Caco-2 (cell line): ENCODE data around the gene MIPEP. TPM values are rescaled to one million over a fixed set of nuclear protein-coding genes. Genes with fewer than 3 reads are reported as not detected.

ENCODE experiments used
- BruUV-seq: library from RNA; stranded (reverse); fragments of 400-500 nt; replicated peaks from 2 replicates; lab custom pipeline; 2021; lab: Mats Ljungman, UMichigan
- CTCF ChIA-PET: fragments of 300-600 bp; sonication (Branson Sonifier 250); formaldehyde crosslinking; loops from one replicate; lab custom pipeline; 2022; ENCODE audit warnings: antibody characterized with exemption; lab: Charles Lee
- POLR2A ChIA-PET: fragments of 300-600 bp; sonication (Branson Sonifier 250); formaldehyde crosslinking; loops from one replicate; lab custom pipeline; 2022; ENCODE audit warnings: antibody characterized with exemption; lab: Charles Lee
- DNase-seq, 2 experiments: peaks; one replicate each; pipeline versions ENCODE4 v3.0.0 to v3.0.0-alpha.2; 2020 to 2022
- H3K27me3 ChIP-seq: replicated peaks from 2 replicates; pipeline ENCODE4 v1.6.0; 2011; ENCODE audit warnings: low read length; ENCODE audit not compliant: control insufficient read depth, insufficient read depth
- H3K36me3 ChIP-seq: 2 replicates; pipeline ENCODE4 v1.5.1; 2011; ENCODE audit warnings: low read length; ENCODE audit not compliant: control insufficient read depth, insufficient read depth
- H3K4me1 ChIP-seq: fragments of 250-450 bp; sonication (Bioruptor Pico); 2 replicates; pipeline ENCODE4 v1.5.1; 2020; ENCODE audit warnings: mild to moderate bottlenecking
- H3K4me3 ChIP-seq: 2 replicates; pipeline ENCODE4 v1.5.1; 2011; ENCODE audit warnings: low read depth, mild to moderate bottlenecking, control low read depth, low read length
- H3K9me3 ChIP-seq: fragments of 250-450 bp; sonication (Bioruptor Pico); 2 replicates; pipeline ENCODE4 v1.5.1; 2020; ENCODE audit warnings: mild to moderate bottlenecking, moderate library complexity
- H3K27ac Mint-ChIP-seq: one replicate; pipeline ENCODE4 v1.8.0; 2022; ENCODE audit warnings: mixed read lengths; ENCODE audit not compliant: unreplicated experiment
- H3K27me3 Mint-ChIP-seq: one replicate; pipeline ENCODE4 v1.8.0; 2022; ENCODE audit warnings: mixed read lengths; ENCODE audit not compliant: insufficient read depth, unreplicated experiment
- H3K36me3 Mint-ChIP-seq: one replicate; pipeline ENCODE4 v1.8.0; 2022; ENCODE audit warnings: mild to moderate bottlenecking, mixed read lengths; ENCODE audit not compliant: insufficient read depth, unreplicated experiment
- H3K4me1 Mint-ChIP-seq: one replicate; pipeline ENCODE4 v1.8.0; 2022; ENCODE audit warnings: low read depth, mixed read lengths; ENCODE audit not compliant: unreplicated experiment
- H3K4me3 Mint-ChIP-seq: one replicate; pipeline ENCODE4 v1.8.0; 2022; ENCODE audit warnings: mild to moderate bottlenecking, moderate library complexity, mixed read lengths; ENCODE audit not compliant: unreplicated experiment
- H3K9me3 Mint-ChIP-seq: one replicate; pipeline ENCODE4 v1.8.0; 2022; ENCODE audit warnings: mixed read lengths; ENCODE audit not compliant: unreplicated experiment
- intact Hi-C: fragments of 100-400 bp; cut with micrococcal nuclease; formaldehyde crosslinking; loops from one replicate; pipeline ENCODE4 v1.10.0; 2022; ENCODE audit not compliant: unreplicated experiment
- total RNA-seq: library from RNA; stranded (reverse); gene quantifications from 2 replicates; pipeline ENCODE4 v1.2.3, GENCODE V29; 2022
- TF ChIP-seq, protein P1 (sequence below), 2 experiments: fragments of 200-600 bp in 1 of 2; IDR thresholded peaks; 1 replicate in 1 of 2; 2 replicates in 1 of 2; pipeline versions ENCODE4 v1.5.1 to v1.8.0; 2011 to 2022; ENCODE audit warnings: antibody characterized with exemption in 1 of 2, control low read depth in 1 of 2, inconsistent platforms in 1 of 2, low read depth in 1 of 2, low read length in 1 of 2, mild to moderate bottlenecking in 1 of 2, moderate library complexity in 1 of 2; ENCODE audit not compliant: insufficient read depth in 1 of 2, severe bottlenecking in 1 of 2, unreplicated experiment in 1 of 2

Gene MIPEP
- total RNA-seq, 1 experiment from 2014 or later, result 40.6 TPM

DNA sequence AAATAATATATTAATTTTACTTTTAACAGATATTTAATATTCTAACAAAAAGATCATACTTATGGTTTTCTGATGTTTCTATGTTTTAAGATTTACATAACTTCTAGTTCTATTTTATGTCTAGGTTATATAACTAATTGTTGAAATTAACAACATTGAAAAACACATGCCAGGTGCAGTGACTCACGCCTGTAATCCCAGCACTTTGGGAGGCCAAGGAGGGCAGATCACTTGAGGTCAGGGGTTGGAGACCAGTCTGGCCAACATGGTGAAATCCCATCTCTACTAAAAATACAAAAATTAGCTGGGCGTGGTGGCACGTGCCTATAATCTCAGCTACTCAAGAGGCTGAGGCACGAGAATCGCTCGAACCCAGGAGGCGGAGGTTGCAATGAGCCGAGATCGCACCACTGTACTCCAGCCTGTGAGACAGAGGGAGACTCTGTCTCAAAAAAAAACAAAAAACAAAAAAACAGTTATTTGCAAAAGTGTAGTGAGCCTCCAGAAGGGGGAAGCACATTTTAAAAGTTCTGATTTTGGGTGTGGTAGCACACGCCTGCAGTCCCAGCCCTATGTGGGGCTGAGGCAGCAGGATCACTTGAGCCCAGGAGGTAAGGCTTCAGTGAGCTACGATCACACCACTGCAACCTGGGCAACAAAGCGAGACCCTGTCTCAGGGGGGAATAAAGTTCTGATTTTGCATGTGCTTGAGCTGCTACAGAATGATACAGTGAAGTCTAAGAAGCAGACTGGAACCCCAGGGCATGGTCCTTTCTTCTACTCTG, 18.7 kb downstream of the MIPEP start:
- Mint-ChIP-seq H3K27ac (no peak overlapping the region), H3K36me3 (peaks cover under 1% of the 10 kb centered on the region), H3K4me3 (no peak overlapping the region), H3K9me3 (no peaks in the 10 kb centered on the region), H3K27me3 (no peaks in the 10 kb centered on the region), H3K4me1 (no peaks in the 10 kb centered on the region)
- H3K36me3 ChIP-seq, result no peaks in the 10 kb centered on the region; the same call in 1 of the 2 replicates
- ChIA-PET CTCF (interaction anchor here (0.6 to 1.1 kb wide), 2 partner anchors 60 to 119 kb away, joined by 3 to 4 read pairs; no protein-coding TSS in a partner anchor), POLR2A (no interaction called here)
- DNase-seq, result no peak
- peaks cover 6% of the 10 kb centered on the region; the same call in 1 of the 2 replicates for H3K4me1 ChIP-seq
- no peaks in the 10 kb centered on the region for H3K9me3 ChIP-seq
- no peak overlapping the region for H3K4me3 ChIP-seq
- H3K27me3 ChIP-seq, result no peaks in the 10 kb centered on the region
- intact Hi-C loops, result loop anchor here (1.0 to 2.0 kb wide), 6 partner anchors 100 to 404 kb away; partner anchors contain the start of gene TNFRSF19
- BruUV-seq, result no TSS peak
- TF ChIP-seq, protein P1, sequence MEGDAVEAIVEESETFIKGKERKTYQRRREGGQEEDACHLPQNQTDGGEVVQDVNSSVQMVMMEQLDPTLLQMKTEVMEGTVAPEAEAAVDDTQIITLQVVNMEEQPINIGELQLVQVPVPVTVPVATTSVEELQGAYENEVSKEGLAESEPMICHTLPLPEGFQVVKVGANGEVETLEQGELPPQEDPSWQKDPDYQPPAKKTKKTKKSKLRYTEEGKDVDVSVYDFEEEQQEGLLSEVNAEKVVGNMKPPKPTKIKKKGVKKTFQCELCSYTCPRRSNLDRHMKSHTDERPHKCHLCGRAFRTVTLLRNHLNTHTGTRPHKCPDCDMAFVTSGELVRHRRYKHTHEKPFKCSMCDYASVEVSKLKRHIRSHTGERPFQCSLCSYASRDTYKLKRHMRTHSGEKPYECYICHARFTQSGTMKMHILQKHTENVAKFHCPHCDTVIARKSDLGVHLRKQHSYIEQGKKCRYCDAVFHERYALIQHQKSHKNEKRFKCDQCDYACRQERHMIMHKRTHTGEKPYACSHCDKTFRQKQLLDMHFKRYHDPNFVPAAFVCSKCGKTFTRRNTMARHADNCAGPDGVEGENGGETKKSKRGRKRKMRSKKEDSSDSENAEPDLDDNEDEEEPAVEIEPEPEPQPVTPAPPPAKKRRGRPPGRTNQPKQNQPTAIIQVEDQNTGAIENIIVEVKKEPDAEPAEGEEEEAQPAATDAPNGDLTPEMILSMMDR (IDR thresholded peaks at IDR 0.05; ENCODE audit: insufficient read depth in 1 of 2, low read depth in 1 of 2, low read length in 1 of 2, severe bottlenecking in 1 of 2, unreplicated experiment in 1 of 2), result no peak

DNA sequence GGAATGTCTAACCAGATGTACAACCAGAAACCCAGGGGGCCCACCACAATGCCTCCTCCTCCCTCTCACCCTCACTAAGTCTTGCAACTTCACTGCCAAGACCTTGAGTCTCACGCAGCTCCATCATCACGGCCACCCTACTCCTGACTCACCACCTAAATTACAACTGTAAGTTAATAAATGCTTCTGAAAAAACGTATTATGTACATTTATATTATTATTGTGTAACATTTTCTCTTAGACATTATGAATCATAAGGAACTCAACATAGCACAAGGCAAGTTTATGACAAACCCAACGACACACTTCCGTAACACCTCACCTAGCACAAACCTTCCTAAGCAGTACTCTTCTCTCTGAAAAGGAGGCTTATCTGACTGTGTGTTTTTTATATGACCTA, 20.7 kb downstream of the MIPEP start:
- CTCF ChIA-PET, result no interaction called here

DNA sequence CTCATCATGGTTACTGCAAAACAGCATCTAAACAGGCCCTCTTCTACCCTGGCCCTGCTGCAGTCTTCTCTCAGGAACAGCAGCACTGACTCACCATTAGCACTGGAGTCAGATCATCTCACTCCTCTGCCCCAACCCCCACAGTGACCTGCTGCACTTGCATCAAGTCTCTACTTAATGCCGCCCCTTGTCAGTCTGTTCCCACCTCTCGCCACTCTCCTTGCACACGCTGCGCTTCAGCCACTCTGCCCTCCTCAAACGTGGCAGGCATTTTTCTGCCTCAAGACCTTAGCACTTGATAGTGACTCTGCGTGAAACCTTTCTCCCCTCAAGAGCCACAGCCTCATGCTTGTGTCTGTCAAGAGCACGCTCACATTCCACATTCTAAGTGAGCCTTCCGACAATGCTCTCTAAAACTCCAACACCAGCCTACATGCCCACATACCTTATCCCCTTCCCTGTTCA, 22.1 kb downstream of the MIPEP start:
- DNase-seq, result no peak
- no TSS peak for BruUV-seq
- Histone ChIP-seq H3K4me3 (no peak overlapping the region), H3K9me3 (no peaks in the 10 kb centered on the region), H3K4me1 (peaks cover 6% of the 10 kb centered on the region; the same call in 1 of the 2 replicates), H3K36me3 (no peaks in the 10 kb centered on the region; the same call in 1 of the 2 replicates), H3K27me3 (no peaks in the 10 kb centered on the region)
- ChIA-PET POLR2A (no interaction called here), CTCF (no interaction called here)
- intact Hi-C loops, result no loop called here
- Mint-ChIP-seq H3K9me3 (no peaks in the 10 kb centered on the region), H3K36me3 (no peaks in the 10 kb centered on the region), H3K4me3 (no peak overlapping the region), H3K4me1 (no peaks in the 10 kb centered on the region), H3K27me3 (no peaks in the 10 kb centered on the region), H3K27ac (no peak overlapping the region)
- TF ChIP-seq, protein P1 (IDR thresholded peaks at IDR 0.05; ENCODE audit: insufficient read depth in 1 of 2, low read depth in 1 of 2, low read length in 1 of 2, severe bottlenecking in 1 of 2, unreplicated experiment in 1 of 2), result no peak

More for the DNA sequence above, 20.7 kb downstream of the MIPEP start:
- POLR2A ChIA-PET, result no interaction called here
- H3K4me3 Mint-ChIP-seq, result no peak overlapping the region
- Histone ChIP-seq H3K9me3 (no peaks in the 10 kb centered on the region), H3K27me3 (no peaks in the 10 kb centered on the region), H3K36me3 (no peaks in the 10 kb centered on the region; the same call in 1 of the 2 replicates), H3K4me3 (no peak overlapping the region), H3K4me1 (peaks cover 6% of the 10 kb centered on the region; the same call in 1 of the 2 replicates)
- BruUV-seq, result no TSS peak
- TF ChIP-seq, protein P1 (IDR thresholded peaks at IDR 0.05; ENCODE audit: insufficient read depth in 1 of 2, low read depth in 1 of 2, low read length in 1 of 2, severe bottlenecking in 1 of 2, unreplicated experiment in 1 of 2), result no peak
- no peak for DNase-seq
- no peak overlapping the region for H3K27ac Mint-ChIP-seq
- H3K9me3 Mint-ChIP-seq, result no peaks in the 10 kb centered on the region
- no peaks in the 10 kb centered on the region for H3K4me1 Mint-ChIP-seq
- H3K36me3 Mint-ChIP-seq, result no peaks in the 10 kb centered on the region
- H3K27me3 Mint-ChIP-seq, result no peaks in the 10 kb centered on the region
- intact Hi-C loops, result no loop called here
